Stimulated activated CD4-positive, alpha-beta T cell treated with anti-CD3 and anti-CD28 coated beads, Interleukin-2, amount 100 ng/mL, for 48 hours (primary cell): Measurements from ENCODE around the gene APLNR.
"Not testable (repeated sequence)": the region's sequence is repeated elsewhere in the genome, so short reads cannot be mapped to it uniquely, and the experiment has no call there.

Experiments used
- DNase-seq, 2 donors: peaks; one replicate each; pipeline ENCODE4 v3.0.0-alpha.2; 2020

Gene APLNR

GRCh38 chr11:57237204-57237681, at the start of gene APLNR:
Gene APLNR, minus strand, starts transcription at chr11:57237250. Its CDS starts 246 bp downstream, at chr11:57237004.
- no peak for DNase-seq

DNA sequence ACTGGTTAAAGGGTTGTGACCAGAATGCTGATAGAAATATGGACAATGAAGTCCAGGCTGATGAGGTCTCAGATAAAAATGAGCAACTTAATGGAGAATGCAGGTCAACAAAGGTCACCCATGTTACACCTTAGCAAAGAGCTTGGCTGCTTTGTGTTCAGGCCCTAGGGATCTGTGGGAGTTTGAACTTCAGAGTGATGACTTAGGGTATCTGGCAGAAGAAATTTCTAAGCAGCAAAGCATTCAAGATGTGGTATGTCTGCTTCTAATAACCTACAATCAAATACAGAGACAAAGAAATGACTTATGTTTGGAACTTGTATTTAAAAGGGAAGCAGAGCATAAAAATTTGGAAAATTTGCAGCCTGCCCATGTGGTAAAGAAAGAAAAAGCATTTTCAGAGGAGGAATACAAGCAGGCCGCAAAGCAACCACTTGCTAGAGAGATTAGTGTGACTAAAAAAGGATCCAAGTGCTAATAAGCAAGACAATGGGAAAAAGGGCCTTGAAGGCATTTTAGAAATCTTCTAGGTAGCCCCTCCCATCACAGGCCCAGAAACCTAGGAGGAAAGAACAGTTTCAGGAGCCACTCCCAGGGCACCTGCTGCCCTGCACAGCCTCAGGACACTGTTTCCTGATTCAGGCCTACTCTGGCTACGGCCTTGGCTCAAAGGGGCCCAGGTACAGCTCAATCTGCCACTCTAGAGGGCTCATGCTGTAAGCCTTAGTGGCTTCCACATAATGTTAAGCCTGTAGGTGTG, 46.4 kb upstream of the APLNR start:
- DNase-seq: no peak

DNA sequence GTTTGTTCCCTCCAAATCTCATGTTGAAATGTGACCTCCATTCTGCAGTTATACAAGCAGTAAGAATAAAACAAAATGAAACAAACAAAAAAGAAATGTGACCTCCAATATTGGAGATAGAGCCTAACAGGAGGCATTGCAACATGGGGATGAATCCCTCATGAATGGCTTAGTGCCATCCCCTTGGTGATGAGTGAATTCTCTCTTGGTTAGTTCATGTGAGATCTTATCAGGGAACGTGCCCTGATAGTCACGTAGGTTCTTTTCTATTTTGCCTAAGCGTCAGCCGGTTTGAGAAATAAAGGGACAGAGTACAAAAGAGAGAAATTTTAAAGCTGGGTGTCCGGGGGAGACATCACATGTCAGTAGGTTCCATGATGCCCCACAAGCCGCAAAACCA, 44.5 kb upstream of the APLNR start:
- not testable (repeated sequence) for DNase-seq

GRCh38 chr11:57279116-57279515, 42.1 kb upstream of the APLNR start:
- DNase-seq: no peak

- DNase-seq: no peak
Measured at GRCh38 chr11:57278721-57279095, 41.7 kb upstream of the APLNR start.

GRCh38 chr11:57277845-57278720, 41.0 kb upstream of the APLNR start:
- DNase-seq: peak; percentile 25 to 32

- no peak for DNase-seq
Measured at GRCh38 chr11:57276971-57277675, 40.1 kb upstream of the APLNR start.

GRCh38 chr11:57276169-57276970, 39.3 kb upstream of the APLNR start:
- no peak for DNase-seq

DNA sequence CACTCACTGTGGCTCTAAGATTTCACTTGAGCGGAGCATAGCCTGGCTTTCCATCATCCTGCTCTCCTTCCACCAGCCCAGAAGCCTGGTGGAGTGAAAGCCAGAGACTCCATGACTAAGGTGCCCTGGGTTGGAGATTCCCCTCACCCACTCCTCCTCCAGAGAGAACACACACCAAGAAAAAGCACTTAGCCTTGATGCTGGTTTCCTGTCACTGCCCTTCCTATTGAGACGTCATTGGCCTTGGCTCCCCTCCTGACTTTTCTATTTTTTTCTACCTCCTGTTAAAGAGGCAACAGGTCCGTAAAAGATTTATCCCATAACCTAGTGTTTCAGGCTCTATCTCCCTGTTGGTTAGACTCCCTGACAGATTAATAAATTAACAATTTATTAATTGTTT, 38.5 kb upstream of the APLNR start:
- no peak for DNase-seq

- no peak for DNase-seq
Measured at GRCh38 chr11:57274904-57275498, 38.0 kb upstream of the APLNR start.

DNA sequence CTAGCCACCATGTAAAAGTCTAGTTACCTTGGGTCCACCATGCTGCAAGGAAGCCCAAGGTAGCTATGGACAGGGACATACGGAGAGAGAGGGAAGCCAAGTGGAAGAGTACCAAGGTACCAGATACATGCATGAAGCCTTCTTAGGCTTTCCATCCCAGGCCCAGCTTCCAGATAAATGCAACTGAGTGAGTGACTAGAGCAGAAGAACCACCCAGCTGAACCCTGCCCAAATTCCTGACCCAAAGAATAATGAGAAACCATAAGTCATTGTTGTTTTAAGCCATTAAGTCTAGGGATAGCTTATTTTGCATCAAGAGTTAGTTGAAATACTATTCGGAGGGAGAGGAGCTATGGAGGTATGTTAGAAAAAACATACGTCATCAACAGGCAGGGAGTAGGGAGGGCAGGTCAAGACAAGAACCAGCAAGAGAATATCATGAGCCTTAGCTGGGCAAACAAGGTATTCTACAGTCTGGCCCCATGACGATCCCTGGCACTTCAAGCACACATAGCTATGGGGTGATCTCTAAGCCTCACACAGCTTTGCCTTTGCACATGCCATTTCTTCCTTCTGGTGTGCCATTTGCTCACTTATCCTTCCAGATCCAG, 36.5 kb upstream of the APLNR start:
- DNase-seq: no peak

DNA sequence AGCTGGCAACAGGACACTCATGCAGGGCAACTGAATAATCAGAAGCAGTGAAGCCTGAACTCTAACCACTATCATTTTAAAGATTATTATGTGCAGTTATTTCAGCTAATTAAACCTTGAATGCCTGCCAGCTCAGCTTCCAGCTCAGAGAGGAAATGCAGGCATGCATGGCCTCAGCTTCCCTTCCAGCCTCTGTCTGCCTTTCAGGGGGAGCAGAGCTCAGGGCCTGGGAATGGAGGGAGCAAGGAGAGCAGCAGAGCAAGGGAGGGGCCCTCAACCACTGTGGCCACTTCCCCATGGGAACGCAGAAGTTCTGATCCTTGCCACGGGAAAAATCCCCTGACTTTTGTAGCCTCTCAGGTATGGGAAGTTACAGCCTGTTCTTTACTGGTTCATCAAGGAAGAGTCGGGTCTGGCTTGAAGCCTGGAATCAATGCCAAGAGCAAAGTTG, 32.5 kb upstream of the APLNR start:
- no peak for DNase-seq

DNA sequence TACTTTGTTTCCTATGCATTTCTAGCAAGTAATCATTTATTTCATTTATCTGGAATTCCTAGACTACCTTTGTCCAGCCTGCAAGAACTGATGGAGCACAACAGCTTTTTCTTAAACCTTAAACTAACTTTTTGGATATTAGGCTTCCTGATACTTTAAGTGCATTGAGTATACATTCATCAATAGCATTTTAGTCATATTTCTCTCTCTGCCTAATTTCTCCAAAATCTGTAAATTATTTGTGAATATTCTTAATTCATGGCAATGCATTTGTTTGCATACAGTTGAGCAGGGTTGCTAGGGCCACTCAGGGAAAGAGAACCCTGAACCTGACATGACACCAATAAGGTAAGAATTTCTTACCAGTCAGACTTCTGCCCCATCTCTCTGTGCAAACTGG, 29.1 kb upstream of the APLNR start:
- no peak for DNase-seq

GRCh38 chr11:57263351-57263750, 26.3 kb upstream of the APLNR start:
- no peak for DNase-seq

DNA sequence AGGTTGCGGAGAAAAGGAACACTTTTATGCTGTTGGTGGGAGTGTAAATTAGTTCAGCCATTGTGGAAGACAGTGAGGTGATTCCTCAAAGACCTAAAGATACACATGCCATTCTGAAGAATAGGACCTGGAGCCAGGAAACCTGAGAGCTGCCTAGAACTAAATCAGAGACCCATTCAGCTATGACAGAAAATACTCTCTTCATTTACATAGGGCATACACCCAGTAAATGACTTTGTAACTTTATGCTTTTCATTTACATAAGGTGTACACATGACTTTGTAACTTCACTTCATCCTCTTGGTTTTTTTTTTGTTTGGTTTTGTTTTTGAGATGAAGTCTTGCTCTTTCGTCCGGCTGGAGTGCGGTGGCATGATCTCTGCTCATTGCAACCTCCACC, 25.1 kb upstream of the APLNR start:
- no peak for DNase-seq

GRCh38 chr11:57260937-57261783, 24.1 kb upstream of the APLNR start:
- DNase-seq: no peak

DNA sequence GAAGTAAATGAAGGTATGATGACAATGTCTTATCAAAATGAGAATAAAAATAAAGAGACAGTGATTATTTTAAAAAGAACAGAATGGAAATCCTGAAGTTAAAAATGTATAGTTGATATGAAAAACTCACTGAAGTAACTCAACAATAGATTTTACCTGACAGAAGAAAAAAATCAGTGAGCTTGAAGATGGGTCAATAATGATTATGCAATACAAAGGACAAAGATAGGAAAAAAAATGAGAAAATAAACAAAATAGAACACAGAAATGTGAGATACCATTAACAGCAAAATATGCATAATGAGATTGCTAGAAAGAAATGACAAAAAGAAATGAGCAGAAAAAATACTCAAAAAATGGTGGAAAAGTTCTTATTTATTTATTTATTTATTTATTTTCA, 19.1 kb upstream of the APLNR start:
- no peak for DNase-seq

GRCh38 chr11:57255618-57256017, 18.6 kb upstream of the APLNR start:
- no peak for DNase-seq

- no peak for DNase-seq
Measured at GRCh38 chr11:57254631-57255030, 17.6 kb upstream of the APLNR start.

DNA sequence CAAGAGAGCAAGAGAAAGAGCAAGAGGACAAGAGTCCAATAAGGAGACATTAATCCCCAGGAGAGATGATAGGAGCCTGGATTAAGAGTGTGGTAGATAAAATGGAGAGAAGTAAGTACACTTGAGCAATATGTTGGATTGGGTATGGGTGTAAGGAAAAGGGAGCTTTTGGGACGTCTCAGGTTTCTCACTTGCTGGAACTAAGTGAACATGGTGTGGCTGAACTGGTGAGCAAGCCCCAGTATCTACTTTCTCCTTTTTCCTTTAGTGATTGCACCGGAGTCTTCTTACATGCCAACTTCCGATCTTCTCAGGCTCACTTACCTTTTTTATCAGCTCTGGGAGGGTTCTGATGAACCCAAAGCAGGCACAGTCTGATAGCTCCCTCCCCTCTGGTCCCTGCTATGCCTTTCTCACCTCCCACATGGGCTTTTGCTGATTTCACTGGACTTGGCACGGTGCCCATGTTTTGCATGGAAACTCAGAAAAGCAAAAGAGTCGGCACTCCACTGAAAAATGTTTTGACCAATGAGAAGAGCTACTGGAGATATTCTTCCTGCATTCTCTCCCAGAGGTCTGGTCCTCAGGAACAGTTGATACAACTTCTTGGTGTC, 14.5 kb upstream of the APLNR start:
- no peak for DNase-seq
